KG1 (cell line): Measurements from ENCODE around the gene DDOST.

Experiments used
- DNase-seq: peaks from one replicate; lab custom pipeline; 2025; lab: John Stamatoyannopoulos, UW

The DDOST gene

DNA sequence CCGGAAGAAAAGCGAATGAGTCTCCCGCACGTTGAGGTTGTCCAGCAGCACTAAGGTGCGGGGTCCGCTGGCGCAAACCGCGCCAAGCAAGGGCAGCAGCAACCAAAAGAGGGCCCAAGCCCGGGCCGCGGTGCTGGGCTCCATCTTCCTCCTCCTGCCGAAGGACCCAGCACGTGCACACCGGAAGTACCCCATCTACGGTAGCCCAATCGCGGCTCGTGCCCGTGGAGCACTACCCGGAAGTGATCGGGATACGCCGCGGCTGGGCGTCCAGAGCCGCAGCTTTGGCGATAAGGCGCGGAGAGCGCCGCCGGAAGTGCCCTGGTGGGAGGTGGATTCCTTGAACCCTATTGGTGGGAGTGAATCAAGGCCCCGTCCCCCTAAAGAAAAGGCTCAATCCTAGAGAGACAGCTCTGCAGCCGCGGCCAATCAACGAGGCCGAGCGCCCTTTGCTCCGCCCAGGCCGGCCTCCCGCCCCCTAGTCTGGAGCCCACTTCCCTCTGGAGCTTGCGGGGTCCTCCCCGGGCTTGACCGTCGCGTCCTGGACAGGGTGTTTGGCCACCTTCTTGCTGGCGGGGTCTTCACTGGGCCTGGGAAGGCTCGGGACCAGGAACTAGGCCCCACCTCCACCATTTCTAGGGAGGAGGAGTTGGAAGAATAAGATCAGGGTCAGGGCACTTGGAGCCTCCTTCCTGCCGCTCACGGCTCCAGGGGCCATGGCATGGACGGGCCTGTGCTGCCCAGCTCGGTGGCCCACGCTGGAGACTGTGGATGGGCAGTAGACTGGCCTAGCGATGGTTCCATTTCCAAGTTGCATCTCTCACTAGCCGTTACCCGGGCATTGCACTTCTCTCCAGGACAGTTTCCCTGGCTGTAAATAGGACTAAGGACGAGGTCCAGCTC, at the start of gene DDOST:
DDOST (minus strand) TSS at position 163 of the 903 bp plus-strand sequence; CDS start at position 144, 19 bp downstream.
- DNase-seq: peak; percentile 96

DNA sequence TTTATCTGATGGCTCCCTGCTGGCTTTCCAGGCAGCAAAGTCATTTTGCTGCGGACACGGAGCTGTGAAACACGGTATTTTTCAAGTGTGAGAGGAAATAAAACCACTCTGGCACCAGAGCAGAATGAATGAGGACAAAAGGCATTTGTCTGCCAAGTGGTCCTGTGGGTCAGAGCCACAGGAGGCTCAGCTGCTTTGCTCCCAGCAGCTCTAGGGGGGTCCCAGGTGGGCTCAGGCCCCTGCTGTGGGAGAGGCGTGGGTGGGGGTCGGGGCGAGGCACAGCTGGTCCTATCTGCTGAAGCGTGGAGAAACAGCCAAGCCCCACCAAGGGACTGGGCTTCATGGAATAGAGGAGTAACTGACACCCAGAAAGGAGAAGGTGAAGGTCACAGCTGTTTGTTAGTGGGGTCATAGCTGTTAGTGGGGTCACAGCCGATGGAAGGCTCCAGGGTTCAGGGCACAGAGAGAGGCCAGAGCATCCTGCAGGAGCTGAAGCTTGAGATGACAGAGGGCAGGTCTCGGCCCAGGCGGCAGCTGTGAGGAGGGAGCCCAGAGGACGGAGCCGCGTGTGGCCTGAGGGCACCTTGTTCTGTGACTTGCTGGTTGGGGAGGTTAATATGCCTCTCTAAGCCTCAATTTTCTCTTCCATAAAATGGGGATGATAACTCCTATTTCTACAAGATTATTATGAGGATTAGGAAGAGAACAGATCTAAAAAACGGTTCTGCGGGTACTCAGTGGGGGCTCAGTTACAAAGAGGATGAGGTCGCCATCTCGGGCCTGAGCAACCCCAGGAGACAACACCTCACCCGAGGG, 49.5 kb upstream of the DDOST start:
- DNase-seq: no peak

DNA sequence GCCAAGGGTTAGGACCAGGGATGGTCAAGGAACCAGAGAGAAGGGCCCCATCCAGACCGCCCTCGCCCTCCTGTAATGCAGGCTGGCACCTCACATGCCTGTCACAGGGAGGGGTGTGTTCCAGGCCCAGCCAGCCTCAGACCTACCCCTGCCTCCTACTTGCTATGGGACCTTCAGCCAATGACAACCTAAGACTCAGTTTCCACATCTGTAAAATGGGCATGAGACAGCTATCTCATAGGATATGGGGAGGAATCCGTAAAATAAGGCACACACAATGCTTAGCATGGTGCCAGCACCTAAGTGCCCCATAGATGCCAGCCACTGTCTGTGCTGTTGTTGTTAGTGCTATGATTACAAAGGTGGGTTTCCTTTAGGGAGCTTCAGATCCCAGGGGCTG, 48.7 kb upstream of the DDOST start:
- no peak for DNase-seq

DNA sequence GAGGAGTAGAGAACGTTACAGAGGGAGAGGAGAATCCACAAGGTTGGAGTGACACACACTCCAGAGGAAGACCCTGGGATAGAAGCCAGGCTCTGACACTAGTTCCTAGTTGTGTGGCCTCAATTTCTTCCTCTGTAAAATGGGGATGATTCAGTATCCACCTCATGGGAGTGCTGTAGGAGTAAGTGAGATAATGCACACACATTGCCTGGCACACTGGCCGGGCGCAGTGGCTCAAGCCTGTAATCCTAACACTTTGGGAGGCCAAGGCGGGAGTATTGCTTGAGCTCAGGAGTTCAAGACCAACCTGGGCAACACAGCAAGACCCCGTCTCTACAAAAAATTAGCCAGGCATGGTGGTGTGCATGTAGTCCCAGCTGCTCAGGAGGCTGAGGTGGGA, 47.7 kb upstream of the DDOST start:
- no peak for DNase-seq

DNA sequence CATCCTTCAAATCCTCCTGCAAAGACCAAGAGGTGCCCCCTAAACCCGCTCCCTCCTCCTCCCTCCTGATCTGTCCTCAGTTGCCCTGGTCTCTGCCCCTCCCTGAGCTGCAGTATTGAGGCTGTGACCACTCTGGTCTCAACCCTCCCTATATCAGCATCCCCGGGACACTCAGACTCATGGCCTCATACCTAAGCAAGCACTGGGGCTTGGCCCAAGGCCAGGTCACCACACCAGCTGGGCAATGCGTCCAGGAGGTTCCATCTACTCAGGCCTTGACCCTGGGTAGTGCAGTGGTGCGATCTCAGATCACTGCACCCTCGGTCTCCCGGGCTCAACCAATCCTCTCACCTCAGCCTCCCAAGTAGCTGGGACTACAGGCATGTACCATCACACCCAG, 46.9 kb upstream of the DDOST start:
- no peak for DNase-seq

DNA sequence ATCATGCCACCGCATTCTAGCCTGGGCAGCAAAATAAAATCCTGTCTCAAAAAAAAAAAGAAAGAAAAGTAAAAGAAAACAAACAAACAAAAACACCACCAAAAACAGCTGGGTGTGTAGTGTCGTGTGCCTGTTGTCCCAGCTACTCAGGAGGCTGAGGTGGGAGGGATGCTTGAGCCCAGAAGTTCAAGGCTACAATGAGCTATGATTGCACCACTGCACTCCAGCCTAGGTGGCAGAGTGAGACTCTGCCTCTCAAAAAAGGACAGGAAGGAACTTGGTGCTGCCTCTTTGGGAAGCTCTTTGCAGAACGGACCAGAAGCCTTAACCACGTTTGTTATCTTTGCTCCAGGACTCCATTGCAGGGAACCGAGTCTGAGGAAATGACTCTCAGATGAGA, 45.7 kb upstream of the DDOST start:
- DNase-seq: no peak

DNA sequence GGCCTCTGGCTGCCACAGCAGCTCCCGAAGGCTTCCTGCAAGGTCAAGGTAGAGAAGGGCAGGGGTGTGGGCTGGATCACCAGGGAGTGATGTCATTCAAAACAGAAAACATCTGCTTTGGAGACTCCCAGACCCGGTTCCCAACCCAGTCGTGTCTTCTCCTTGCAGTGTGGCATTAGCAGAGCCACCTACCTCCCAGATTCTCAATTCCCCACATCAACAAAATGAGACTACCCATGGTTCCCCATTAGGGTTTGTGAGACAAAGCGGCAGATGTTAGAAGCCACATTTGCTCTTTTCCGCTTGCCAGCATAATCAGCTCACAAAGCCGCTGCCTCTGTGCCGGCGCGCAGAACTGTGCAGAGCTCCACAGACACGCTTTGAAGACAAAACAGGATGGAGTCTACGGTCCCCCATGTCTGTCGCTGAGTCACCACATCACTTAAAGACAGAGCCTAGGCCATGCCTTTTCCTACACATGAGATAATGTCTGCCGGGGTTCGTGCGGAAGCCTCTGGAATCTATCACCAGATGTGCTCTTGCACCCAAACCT, 44.1 kb upstream of the DDOST start:
- DNase-seq: no peak

DNA sequence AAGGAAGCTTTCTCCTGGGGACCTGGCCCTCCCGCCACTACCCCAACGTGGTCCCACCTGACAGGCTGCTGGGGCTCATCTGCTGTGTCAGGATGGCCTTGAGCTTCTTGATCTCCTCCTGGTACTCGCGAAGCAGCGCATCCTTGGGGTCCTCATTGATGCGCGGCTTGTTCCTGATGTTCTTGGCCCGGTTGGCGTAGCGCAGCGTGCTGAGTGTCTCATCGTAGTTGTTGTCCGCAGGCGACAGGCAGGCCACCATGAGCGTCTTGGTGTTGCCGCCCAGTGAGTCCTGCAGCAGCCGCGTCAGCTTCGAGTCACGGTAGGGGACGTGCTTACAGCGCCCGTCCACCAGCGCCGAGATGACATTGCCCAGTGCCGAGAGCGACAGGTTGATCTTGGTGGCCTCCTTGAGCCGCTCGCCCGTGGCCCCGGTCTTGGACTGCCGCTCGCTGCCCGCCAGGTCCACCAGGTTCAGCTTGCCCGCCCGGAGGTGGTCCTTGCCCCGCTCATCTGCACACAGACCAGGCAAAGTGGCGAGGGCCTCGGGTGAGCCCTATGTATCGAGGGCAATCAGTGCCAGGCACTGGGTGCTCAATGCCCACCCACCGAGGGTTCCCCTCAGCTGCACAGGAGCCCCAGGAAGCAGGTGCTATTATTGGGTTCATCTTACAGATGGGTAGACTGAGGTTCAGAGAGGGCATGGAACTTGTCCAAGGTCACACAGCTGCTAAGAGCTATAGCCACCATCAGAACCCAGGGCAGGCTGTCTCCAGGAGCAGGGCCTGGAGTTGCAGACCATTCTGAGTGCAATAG, 43.4 kb upstream of the DDOST start:
- DNase-seq: no peak

DNA sequence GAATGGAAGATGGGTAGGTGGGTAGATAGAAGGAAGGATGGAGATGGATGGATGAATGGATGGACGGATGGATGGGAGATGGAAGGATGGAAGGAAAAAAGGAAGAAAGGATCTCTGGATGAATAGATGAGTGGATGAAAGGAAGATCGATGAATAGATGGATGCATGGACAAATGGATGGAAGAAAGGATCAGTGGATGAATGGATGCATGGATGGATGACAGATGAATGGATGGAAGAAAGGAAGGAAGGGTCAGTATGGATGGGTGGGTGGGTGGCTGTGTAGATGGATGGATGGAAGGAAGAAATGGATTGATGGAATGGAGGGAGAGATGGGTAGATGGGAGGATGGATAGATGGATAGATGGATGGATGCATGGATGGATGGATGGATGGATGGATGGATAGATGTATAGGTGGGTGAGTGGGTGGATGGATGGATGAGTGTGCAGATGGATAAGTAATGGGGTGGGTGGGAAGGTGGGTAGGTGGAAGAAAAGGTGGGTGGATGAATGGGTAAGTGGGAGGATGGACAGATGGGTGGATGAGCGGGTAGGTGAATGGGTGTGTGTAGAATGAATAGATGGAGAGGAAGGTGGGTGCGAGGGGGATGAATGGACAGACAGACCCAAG, 42.1 kb upstream of the DDOST start:
- no peak for DNase-seq

DNA sequence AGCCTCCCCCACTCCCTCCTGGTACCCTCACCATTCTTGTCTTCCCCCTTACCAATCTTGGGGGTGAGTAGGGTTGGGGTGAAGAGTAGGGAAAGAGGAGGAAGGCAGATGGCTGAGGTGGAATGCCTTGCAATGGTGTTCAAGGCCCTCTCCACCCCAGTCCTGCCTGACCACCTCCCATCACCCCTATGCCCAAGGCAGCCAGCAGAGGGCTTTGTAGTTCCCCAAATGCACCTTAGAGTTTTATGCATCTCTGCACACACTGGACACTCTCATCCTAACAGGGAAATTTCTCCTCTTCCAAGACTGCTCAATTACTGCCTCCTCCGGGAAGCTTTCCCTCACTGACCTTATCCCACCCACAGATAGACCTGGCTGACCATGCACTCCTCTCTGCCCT, 41.2 kb upstream of the DDOST start:
- no peak for DNase-seq

DNA sequence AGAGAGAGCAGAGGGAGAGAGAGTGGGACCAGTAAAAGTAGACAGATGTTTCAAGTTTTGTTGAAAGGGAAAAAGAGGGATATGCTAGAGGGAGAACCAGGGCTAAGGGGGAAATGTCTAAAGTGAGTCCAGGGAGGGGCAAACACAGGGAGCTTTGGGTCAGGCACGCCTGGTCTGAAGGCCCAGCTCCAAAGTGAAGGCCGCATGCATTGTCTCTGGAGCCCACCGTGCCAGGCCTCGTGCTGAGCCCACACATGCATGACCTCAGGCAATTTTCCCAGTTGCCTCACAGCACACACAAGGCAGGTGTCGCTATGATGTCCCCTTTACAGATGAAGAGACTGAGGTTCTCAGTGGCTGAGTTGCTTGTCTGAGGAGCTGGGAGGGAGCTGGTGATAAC, 40.7 kb upstream of the DDOST start:
- DNase-seq: no peak

DNA sequence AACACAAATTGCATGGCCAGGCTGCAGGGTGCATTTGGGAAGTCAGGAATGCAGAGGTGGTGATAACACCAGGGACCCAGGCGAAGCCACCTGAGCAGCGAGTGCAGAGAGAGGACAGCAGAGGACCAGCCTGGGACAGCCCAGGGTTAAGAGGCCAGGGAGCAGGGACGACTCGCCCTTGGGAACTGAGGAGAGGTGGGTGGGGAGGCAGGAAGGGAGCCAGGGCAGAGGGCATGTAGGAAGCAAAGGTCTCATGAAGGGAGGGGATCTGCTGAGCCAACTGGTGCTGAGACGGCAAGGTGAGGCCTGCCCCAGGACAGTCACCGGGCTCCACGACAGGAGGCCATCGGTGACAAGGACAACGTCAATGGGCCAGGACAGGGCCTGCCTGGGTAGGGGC, 40.3 kb upstream of the DDOST start:
- DNase-seq: no peak

DNA sequence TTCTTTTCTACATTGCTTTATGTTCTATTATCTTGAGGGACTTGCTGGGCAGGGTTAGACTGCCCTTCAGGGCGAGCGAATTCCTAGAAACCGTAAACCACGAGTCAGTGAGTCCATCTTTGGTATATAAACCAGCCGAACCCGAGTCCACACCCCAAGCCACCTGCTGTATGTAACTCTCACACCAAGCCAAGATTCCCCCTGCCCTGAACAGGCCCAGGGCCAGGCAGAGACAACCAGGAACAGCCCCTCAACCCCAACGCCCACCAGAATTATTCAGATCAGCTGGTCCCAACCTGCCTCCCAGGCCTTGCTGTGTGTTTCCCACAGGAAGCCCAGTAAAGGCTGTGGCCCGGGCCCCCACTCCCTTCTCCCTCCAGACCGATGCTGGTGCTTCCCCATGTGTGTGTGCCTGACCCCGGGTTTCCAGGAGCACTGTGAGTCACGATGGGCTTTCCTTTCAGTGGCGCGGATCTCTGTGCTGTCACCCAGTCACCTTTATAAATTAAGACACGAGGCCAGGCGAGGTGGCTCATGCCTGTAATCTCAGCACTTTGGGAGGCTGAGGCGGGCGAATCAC, 39.6 kb upstream of the DDOST start:
- no peak for DNase-seq

DNA sequence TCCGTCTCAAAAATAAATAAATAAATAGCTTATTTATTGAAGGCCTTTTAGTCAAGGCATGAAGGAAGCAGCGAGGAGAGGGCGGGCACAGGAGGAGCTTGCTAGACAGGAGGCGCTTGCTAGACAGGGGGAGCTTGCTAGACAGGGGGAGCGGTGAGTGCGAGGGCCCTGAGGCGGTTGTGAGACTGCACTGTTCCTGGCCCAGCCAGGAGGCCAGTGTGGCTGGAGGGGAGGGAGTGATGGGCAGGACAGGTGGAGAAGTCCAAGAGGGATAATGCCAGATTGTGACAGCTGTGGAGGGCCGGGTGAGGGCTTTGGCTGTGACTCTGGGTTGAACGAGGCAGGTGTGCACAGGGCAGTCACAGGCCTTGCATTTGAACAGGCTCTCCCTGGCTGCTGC, 38.4 kb upstream of the DDOST start:
- DNase-seq: no peak

DNA sequence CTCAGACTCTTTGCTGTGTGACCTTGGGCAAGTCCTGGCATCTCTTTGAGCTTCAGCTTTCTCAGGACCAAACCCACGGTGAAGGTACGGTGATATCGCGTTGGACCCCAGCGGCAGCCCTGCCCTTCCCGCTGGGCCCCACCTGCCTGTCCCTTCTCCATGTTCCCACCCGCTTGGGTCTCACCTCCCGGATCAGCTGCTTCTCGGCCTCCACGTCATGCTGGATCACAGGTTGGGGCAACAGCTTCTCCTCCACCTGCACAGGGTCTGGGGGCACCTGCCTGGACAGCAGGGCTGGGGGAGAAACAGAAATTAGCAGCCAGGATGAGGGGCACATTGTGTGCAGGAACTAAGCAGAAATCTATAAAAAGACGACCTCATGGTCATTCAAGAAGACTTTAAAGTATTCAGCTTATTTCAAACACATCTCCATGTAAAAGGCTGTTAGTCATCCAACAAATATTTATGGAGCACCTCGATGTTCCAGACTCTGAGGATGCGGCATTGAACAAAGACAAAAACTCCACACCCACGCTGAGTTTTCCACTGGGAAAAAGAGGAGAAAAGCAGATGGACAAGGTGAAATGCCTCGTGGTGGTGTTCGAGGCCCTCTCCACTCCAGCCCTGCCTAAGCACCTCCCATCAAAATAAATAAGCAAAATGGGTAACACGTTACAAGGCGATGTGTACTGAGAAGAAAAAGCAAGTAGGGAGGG, 37.2 kb upstream of the DDOST start:
- DNase-seq: no peak

DNA sequence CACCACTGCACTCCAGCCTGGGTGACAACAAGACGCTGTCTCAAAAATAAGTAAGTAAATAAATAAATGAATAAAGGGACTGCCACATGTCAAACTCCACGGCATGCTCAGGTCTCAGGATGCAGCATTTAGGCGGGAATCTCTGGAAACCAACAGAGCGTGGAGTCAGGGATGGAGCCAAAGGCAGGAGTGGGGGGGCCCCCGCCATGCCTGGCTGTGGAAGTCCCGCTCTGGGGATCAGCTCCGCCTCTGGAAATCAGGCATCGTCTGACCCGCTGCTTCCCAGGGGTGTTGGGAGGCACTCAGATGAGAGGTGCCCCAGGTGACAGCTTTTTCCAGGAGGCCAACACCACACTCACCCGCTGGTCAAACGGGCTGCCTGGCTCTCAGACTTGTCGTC, 36.4 kb upstream of the DDOST start:
- DNase-seq: no peak

DNA sequence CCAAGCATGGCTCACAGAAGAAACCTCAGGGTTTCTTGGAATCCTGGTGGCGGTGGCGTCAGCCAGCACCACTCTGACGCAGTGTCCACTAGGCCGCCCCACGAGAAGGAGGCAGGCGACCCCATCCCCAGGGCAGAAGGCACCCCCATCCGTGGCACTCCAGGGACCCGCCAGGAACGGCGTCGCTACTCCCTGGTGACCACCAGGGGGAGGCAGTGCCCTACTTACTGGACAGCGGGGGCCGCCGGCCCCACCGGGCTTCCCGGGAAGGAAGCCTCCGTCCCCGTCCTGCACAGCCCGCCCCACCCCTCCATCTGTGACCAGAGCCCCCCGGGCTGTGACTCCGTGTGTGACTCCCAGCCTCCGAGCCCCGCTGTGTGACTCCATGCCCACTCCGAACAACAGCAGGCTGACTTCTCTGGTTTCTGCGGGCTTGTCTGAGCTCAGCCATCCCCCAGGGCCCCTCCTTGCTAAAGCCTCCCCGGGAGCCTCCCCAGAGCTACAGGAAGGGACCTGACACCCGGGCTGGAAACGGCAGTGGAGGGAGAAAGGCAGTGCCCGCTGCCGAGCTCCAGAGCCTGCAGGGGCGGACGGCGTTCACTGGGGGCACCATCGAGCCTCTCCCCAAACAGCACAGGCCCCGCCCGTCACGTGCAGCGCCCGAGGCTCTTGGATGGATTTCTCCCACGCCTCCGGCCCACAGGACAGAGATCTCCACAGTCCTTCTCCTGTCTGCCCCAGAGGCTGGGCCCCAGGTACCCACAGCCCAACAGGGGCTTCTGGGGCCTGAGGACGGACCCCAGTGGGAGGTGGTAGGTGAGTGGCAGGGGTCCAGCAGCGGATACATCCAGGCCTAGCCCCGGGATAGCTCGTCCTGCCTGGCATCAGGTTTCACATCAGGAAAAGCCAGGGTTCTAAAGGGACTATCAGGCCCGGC, 35.5 kb upstream of the DDOST start:
- DNase-seq: peak; percentile 44

DNA sequence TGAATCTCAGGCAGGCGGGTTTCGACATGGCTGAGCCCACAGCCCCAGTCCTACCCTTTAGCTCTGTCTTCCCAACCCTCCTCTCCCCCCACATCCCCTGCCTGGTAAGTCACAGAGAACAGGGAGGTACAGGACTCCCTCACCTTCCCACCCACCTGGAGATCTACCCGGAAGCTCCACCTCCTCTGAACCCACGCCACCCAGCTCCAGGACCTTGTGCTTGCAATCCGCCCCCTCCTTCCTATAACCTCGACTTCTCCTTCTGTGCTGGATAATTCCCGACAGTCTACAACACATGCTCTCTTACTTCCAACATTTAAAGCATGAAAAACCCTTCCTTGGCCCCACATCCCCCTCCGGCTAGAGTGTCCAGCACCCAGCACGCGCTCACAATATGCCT, 34.3 kb upstream of the DDOST start:
- DNase-seq: no peak

DNA sequence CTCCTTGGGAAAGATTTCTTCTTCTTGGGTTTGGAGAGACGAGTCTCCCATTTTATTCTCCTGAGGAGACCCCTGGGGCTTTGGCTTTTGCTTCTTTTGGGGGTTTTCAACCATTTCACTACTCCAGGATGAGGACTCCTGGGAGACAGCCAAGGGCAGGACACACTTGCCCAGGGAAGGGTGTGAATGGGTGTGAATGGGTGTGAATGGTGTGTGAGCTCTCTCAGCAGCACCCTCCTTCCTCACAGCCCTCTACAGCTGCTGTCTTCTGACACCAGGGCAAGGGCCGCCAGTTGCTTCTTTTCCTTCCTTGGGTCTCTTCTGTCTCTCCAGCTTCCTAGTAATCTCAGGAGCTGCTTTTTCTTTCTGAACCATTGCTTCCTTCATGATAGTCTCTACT, 32.5 kb upstream of the DDOST start:
- no peak for DNase-seq
